T-helper 2 cell treated with Interferon-gamma antibody and Interleukin-4, amounts not matched to agents 100 ng/mL and 5 ng/mL, for 36 hours (primary cell): ENCODE data around the gene BRCA2. TPM values are rescaled to one million over a fixed set of nuclear protein-coding genes. Genes with fewer than 3 reads are reported as not detected.

Experiments
- total RNA-seq: library from RNA; stranded (reverse); gene quantifications from 2 replicates; pipeline ENCODE4 v1.2.3, GENCODE V29; 2022

Gene BRCA2
- total RNA-seq, 1 donor from 2014 or later: 24.7 TPM

Other genes starting within 250 kb of the BRCA2 start
- gene ZAR1L, start 145 bp upstream of the BRCA2 start, total RNA-seq: not detected in 2 replicates
- 22.6 and 23.3 TPM in 2 replicates for gene N4BP2L1, start 112.6 kb downstream of the BRCA2 start, total RNA-seq
- 116 and 122 TPM in 2 replicates for gene N4BP2L2, start 223.3 kb downstream of the BRCA2 start, total RNA-seq